ENCODE measurements around the gene BRD4. TPM values are rescaled to one million over a fixed set of nuclear protein-coding genes. Genes with fewer than 3 reads are reported as not detected.

The BRD4 gene
- total and polyA plus RNA-seq, 2 experiments from 2014 or later: 63.8 to 115 TPM

GRCh38 chr19:15244808-15245207 is 87.5 kb downstream of the BRD4 start:
- H3K4me2 ChIP-seq: no peak overlapping the region
- TF ChIP-seq, protein P1, sequence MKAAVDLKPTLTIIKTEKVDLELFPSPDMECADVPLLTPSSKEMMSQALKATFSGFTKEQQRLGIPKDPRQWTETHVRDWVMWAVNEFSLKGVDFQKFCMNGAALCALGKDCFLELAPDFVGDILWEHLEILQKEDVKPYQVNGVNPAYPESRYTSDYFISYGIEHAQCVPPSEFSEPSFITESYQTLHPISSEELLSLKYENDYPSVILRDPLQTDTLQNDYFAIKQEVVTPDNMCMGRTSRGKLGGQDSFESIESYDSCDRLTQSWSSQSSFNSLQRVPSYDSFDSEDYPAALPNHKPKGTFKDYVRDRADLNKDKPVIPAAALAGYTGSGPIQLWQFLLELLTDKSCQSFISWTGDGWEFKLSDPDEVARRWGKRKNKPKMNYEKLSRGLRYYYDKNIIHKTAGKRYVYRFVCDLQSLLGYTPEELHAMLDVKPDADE (IDR thresholded peaks at IDR 0.05): no peak
- TF ChIP-seq POLR2AphosphoS5 (IDR thresholded peaks at IDR 0.05; ENCODE audit: low read depth) (no peak; the same call in 1 of the 2 replicates), EZH2 (IDR thresholded peaks at IDR 0.05; ENCODE audit: low read depth, unreplicated experiment) (no peak), ZNF331 (CRISPR knock-in tag; IDR thresholded peaks at IDR 0.05; ENCODE audit: low read depth) (no peak), STAT1 (IDR thresholded peaks at IDR 0.05; ENCODE audit: unreplicated experiment) (no peak), NANOG (IDR thresholded peaks at IDR 0.05; ENCODE audit: borderline replicate concordance) (no peak), JUNB (IDR thresholded peaks at IDR 0.05; ENCODE audit: unreplicated experiment) (no peak)
- TF ChIP-seq, protein P2, sequence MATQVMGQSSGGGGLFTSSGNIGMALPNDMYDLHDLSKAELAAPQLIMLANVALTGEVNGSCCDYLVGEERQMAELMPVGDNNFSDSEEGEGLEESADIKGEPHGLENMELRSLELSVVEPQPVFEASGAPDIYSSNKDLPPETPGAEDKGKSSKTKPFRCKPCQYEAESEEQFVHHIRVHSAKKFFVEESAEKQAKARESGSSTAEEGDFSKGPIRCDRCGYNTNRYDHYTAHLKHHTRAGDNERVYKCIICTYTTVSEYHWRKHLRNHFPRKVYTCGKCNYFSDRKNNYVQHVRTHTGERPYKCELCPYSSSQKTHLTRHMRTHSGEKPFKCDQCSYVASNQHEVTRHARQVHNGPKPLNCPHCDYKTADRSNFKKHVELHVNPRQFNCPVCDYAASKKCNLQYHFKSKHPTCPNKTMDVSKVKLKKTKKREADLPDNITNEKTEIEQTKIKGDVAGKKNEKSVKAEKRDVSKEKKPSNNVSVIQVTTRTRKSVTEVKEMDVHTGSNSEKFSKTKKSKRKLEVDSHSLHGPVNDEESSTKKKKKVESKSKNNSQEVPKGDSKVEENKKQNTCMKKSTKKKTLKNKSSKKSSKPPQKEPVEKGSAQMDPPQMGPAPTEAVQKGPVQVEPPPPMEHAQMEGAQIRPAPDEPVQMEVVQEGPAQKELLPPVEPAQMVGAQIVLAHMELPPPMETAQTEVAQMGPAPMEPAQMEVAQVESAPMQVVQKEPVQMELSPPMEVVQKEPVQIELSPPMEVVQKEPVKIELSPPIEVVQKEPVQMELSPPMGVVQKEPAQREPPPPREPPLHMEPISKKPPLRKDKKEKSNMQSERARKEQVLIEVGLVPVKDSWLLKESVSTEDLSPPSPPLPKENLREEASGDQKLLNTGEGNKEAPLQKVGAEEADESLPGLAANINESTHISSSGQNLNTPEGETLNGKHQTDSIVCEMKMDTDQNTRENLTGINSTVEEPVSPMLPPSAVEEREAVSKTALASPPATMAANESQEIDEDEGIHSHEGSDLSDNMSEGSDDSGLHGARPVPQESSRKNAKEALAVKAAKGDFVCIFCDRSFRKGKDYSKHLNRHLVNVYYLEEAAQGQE (IDR thresholded peaks at IDR 0.05; ENCODE audit: unreplicated experiment): no peak
- TF ChIP-seq, protein P3, sequence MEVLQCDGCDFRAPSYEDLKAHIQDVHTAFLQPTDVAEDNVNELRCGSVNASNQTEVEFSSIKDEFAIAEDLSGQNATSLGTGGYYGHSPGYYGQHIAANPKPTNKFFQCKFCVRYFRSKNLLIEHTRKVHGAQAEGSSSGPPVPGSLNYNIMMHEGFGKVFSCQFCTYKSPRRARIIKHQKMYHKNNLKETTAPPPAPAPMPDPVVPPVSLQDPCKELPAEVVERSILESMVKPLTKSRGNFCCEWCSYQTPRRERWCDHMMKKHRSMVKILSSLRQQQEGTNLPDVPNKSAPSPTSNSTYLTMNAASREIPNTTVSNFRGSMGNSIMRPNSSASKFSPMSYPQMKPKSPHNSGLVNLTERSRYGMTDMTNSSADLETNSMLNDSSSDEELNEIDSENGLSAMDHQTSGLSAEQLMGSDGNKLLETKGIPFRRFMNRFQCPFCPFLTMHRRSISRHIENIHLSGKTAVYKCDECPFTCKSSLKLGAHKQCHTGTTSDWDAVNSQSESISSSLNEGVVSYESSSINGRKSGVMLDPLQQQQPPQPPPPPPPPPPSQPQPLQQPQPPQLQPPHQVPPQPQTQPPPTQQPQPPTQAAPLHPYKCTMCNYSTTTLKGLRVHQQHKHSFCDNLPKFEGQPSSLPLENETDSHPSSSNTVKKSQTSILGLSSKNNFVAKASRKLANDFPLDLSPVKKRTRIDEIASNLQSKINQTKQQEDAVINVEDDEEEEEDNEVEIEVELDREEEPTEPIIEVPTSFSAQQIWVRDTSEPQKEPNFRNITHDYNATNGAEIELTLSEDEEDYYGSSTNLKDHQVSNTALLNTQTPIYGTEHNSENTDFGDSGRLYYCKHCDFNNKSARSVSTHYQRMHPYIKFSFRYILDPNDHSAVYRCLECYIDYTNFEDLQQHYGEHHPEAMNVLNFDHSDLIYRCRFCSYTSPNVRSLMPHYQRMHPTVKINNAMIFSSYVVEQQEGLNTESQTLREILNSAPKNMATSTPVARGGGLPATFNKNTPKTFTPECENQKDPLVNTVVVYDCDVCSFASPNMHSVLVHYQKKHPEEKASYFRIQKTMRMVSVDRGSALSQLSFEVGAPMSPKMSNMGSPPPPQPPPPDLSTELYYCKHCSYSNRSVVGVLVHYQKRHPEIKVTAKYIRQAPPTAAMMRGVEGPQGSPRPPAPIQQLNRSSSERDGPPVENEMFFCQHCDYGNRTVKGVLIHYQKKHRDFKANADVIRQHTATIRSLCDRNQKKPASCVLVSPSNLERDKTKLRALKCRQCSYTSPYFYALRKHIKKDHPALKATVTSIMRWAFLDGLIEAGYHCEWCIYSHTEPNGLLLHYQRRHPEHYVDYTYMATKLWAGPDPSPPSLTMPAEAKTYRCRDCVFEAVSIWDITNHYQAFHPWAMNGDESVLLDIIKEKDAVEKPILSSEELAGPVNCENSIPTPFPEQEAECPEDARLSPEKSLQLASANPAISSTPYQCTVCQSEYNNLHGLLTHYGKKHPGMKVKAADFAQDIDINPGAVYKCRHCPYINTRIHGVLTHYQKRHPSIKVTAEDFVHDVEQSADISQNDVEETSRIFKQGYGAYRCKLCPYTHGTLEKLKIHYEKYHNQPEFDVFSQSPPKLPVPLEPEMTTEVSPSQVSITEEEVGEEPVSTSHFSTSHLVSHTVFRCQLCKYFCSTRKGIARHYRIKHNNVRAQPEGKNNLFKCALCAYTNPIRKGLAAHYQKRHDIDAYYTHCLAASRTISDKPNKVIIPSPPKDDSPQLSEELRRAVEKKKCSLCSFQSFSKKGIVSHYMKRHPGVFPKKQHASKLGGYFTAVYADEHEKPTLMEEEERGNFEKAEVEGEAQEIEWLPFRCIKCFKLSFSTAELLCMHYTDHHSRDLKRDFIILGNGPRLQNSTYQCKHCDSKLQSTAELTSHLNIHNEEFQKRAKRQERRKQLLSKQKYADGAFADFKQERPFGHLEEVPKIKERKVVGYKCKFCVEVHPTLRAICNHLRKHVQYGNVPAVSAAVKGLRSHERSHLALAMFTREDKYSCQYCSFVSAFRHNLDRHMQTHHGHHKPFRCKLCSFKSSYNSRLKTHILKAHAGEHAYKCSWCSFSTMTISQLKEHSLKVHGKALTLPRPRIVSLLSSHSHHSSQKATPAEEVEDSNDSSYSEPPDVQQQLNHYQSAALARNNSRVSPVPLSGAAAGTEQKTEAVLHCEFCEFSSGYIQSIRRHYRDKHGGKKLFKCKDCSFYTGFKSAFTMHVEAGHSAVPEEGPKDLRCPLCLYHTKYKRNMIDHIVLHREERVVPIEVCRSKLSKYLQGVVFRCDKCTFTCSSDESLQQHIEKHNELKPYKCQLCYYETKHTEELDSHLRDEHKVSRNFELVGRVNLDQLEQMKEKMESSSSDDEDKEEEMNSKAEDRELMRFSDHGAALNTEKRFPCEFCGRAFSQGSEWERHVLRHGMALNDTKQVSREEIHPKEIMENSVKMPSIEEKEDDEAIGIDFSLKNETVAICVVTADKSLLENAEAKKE (CRISPR knock-in tag; IDR thresholded peaks at IDR 0.05): no peak
- Mint-ChIP-seq H3K27ac (no peak overlapping the region; the same call in 1 of the 2 replicates), H3K4me1 (peaks cover 4% of the 10 kb centered on the region; the same call in 1 of the 3 replicates), H3K9me3 (0 out of 3 replicates have a peak, but pooled peaks cover 3% of the 10 kb centered on the region), H3K27me3 (ENCODE audit: insufficient read depth, low read depth, poor library complexity) (peaks cover 31% of the 10 kb centered on the region), H3K4me3 (no peak overlapping the region), H3K36me3 (ENCODE audit: low read depth) (peaks cover 61% of the 10 kb centered on the region)
- no peaks in the 10 kb centered on the region for H3K4me1 ChIP-seq (ENCODE audit: insufficient read depth)
- no peaks in the 10 kb centered on the region for H3F3A ChIP-seq (replicated peaks; ENCODE audit: low read depth)
- H3K27me3 ChIP-seq (ENCODE audit: insufficient read depth): no peaks in the 10 kb centered on the region
- no peaks in the 10 kb centered on the region for H3K9me2 ChIP-seq (ENCODE audit: insufficient read depth)
- peaks cover 6% of the 10 kb centered on the region; the same call in 1 of the 2 replicates for H3K36me3 ChIP-seq (ENCODE audit: insufficient read depth)
- H4K20me1 ChIP-seq (replicated peaks; ENCODE audit: insufficient read depth): peaks cover 16% of the 10 kb centered on the region; the same call in 1 of the 2 replicates
- H2AFZ ChIP-seq: no peak overlapping the region
- DNase-seq (ENCODE audit: low spot score) (no peak), ATAC-seq (no peak)
- no peak overlapping the region for H3K27ac ChIP-seq (ENCODE audit: low read depth)
- H3K4me3 ChIP-seq: no peak overlapping the region
- H3K79me2 ChIP-seq (replicated peaks; ENCODE audit: insufficient read depth): peaks cover 1% of the 10 kb centered on the region; the same call in 1 of the 2 replicates
